22Rv1 (cell line): Measurements from ENCODE around the gene CSPG4.

Experiments
- H3K27ac ChIP-seq: fragments of 450-650 bp; 2 replicates; pipeline ENCODE4 v1.5.1; 2017
- CTCF ChIP-seq: fragments of 450-650 bp; IDR thresholded peaks from 2 replicates; pipeline ENCODE4 v1.5.1; 2017; ENCODE audit warnings: mild to moderate bottlenecking
- ZFX ChIP-seq: fragments of 450-650 bp; IDR thresholded peaks from 2 replicates; pipeline ENCODE4 v1.6.1; 2017; ENCODE audit warnings: antibody characterized with exemption, borderline replicate concordance

Gene CSPG4

GRCh38 chr15:75625542-75626347 is 86.9 kb downstream of the CSPG4 start, which contains the start of gene SNUPN:
SNUPN (minus strand) TSS chr15:75625725; CDS start chr15:75621051, 4,674 bp downstream.
- TF ChIP-seq ZFX (no peak), CTCF (no peak)
- H3K27ac ChIP-seq, result peak within 1 kb of the TSS; percentile 89
